ENCODE data around the gene DCLRE1A.

DCLRE1A gene

GRCh38 chr10:113854013-113854760 lies at the start of gene DCLRE1A, which contains the start of gene NHLRC2:
Gene DCLRE1A, minus strand, starts transcription at chr10:113854082. Its CDS starts 900 bp downstream, at chr10:113853182.
Gene NHLRC2, plus strand, starts transcription at chr10:113854661. Its CDS starts 212 bp downstream, at chr10:113854873.
- peak; percentile 41 for DNase-seq (ENCODE audit: low read depth)

- no peak for DNase-seq (ENCODE audit: low read depth)
These were observed 46.2 kb upstream of the DCLRE1A start for GRCh38 chr10:113899952-113900598.

GRCh38 chr10:113897693-113898618 lies 44.1 kb upstream of the DCLRE1A start:
- no peak for DNase-seq (ENCODE audit: low read depth)

- no peak for DNase-seq (ENCODE audit: low read depth)
These were observed 41.1 kb upstream of the DCLRE1A start for GRCh38 chr10:113895018-113895417.

- no peak for DNase-seq (ENCODE audit: low read depth)
These were observed 40.7 kb upstream of the DCLRE1A start for GRCh38 chr10:113894581-113894980.

GRCh38 chr10:113893570-113893969 lies 39.7 kb upstream of the DCLRE1A start:
- no peak for DNase-seq (ENCODE audit: low read depth)

- no peak for DNase-seq (ENCODE audit: low read depth)
These were observed 37.6 kb upstream of the DCLRE1A start for GRCh38 chr10:113891476-113891875.

GRCh38 chr10:113890769-113891168 lies 36.9 kb upstream of the DCLRE1A start:
- no peak for DNase-seq (ENCODE audit: low read depth)

GRCh38 chr10:113889911-113890310 lies 36.0 kb upstream of the DCLRE1A start:
- no peak for DNase-seq (ENCODE audit: low read depth)

GRCh38 chr10:113882240-113882639 lies 28.4 kb upstream of the DCLRE1A start:
- DNase-seq (ENCODE audit: low read depth) = no peak

GRCh38 chr10:113880236-113880635 lies 26.4 kb upstream of the DCLRE1A start:
- DNase-seq (ENCODE audit: low read depth) = no peak

GRCh38 chr10:113879691-113880090 lies 25.8 kb upstream of the DCLRE1A start:
- no peak for DNase-seq (ENCODE audit: low read depth)

GRCh38 chr10:113876461-113876860 lies 22.6 kb upstream of the DCLRE1A start:
- no peak for DNase-seq (ENCODE audit: low read depth)

- no peak for DNase-seq (ENCODE audit: low read depth)
These were observed 21.3 kb upstream of the DCLRE1A start for GRCh38 chr10:113875212-113875611.

- no peak for DNase-seq (ENCODE audit: low read depth)
These were observed 18.5 kb upstream of the DCLRE1A start for GRCh38 chr10:113872139-113873030.

- no peak for DNase-seq (ENCODE audit: low read depth)
These were observed 15.9 kb upstream of the DCLRE1A start for GRCh38 chr10:113869789-113870188.

- DNase-seq (ENCODE audit: low read depth) = no peak
These were observed 14.0 kb upstream of the DCLRE1A start for GRCh38 chr10:113867904-113868303.

GRCh38 chr10:113866551-113867394 lies 12.9 kb upstream of the DCLRE1A start:
- DNase-seq (ENCODE audit: low read depth) = no peak

GRCh38 chr10:113865901-113866300 lies 12.0 kb upstream of the DCLRE1A start:
- DNase-seq (ENCODE audit: low read depth) = no peak

GRCh38 chr10:113859261-113859660 lies 5.4 kb upstream of the DCLRE1A start:
- DNase-seq (ENCODE audit: low read depth) = no peak

All from stimulated activated CD8-positive, alpha-beta memory T cell treated with anti-CD3 and anti-CD28 coated beads, Interleukin-15, amount 100 ng/mL, for 24 hours (primary cell).